H7 (cell line): Measurements from ENCODE around the gene GRB7. TPM values are rescaled to one million over a fixed set of nuclear protein-coding genes. Genes with fewer than 3 reads are reported as not detected.
"Not testable (repeated sequence)": the region's sequence is repeated elsewhere in the genome, so short reads cannot be mapped to it uniquely, and the experiment has no call there.

Experiments
- DNase-seq: peaks from one replicate; pipeline ENCODE4 v3.0.0; 2012
- H3K27me3 ChIP-seq: 2 replicates; pipeline ENCODE4 v1.6.0; 2011; ENCODE audit warnings: mild to moderate bottlenecking, low read length; ENCODE audit not compliant: control insufficient read depth, insufficient read depth
- H3K36me3 ChIP-seq: replicated peaks from 2 replicates; pipeline ENCODE4 v1.5.1; 2011; ENCODE audit warnings: low read length; ENCODE audit not compliant: control insufficient read depth, insufficient read depth
- H3K4me3 ChIP-seq: 2 replicates; pipeline ENCODE4 v1.5.1; 2011; ENCODE audit warnings: low read depth, mild to moderate bottlenecking, control low read depth, low read length, moderate library complexity; ENCODE audit not compliant: insufficient read depth
- total RNA-seq: library from RNA; depleted of rRNA; stranded (reverse); fragments of >200 nt; shearing (Covaris generic); gene quantifications from 2 replicates; pipeline ENCODE4 v1.2.3, GENCODE V29; 2014

The GRB7 gene
- total RNA-seq, 1 experiment from 2014 or later: 34.3 TPM

DNA sequence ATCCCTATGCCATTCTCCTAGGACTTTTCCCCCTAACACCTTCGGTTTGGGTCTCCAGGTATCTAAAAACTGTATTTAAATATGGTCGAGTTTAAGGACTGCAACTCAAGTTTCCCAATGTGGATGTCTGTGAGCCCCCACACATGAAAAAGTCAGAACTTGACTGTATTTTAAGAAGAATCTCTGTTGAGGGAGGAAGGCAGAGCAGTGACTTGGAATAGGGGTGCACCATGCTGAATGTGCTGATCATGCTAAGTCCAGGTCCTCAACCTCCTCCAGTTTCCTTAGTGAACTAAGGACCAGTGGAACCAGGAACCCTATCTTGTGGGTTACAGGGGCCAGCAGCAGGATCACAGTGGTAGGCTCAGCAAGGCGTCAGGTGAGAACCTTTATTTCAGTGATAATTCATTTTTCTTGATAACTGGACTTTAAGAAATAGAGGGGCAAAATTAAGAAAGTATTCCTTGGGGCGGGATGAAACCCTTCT lies 19.5 kb downstream of the GRB7 start:
- DNase-seq: no peak
- Histone ChIP-seq H3K27me3 (peaks cover 7% of the 10 kb centered on the region), H3K4me3 (no peak overlapping the region), H3K36me3 (no peaks in the 10 kb centered on the region)

DNA sequence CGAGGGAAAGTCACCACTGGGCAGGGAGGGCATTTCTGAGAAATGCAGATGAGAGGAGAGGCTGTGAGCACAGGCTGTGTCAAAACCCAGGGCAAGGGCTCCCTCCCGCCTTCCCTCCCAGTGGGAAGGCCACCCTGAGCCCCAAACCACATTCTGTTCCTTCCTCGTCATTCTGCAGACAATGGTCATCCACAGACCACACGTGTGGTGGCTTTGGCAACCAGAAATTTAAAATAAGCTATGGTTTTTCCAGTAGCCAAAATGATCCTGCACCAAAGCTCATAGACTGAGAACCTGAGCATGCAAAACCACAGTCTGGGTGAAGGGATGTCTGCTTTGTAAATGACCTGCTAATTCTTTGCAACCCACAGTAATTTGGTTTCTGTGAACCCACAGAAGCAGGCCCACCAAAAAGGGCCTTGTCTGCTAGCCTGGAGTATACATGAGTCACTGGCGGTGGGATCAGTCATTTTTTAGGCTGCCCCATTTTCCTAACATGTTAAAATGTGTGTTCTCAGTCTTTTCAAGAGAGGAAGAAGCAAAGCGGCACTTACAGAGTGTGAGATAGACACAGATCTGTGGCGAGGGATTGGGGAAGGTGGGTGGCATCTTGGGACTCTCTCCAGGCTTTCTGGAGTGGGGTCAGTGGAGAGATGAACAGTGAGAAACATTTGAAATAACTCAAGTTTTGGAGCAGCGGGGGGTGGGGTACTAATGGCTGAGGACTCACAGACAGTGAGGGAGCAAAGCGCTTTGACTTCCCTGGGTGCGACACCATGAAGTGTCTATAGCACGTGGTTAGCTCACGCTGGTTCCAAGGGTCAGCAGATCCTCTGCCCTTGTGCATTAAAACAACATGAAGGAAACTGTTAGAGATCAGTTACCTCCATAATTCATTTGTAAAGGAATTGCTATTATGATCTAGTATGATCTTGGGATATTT lies 20.5 kb downstream of the GRB7 start:
- Histone ChIP-seq H3K27me3 (peaks cover 5% of the 10 kb centered on the region), H3K4me3 (no peak overlapping the region), H3K36me3 (no peaks in the 10 kb centered on the region)
- DNase-seq: no peak

DNA sequence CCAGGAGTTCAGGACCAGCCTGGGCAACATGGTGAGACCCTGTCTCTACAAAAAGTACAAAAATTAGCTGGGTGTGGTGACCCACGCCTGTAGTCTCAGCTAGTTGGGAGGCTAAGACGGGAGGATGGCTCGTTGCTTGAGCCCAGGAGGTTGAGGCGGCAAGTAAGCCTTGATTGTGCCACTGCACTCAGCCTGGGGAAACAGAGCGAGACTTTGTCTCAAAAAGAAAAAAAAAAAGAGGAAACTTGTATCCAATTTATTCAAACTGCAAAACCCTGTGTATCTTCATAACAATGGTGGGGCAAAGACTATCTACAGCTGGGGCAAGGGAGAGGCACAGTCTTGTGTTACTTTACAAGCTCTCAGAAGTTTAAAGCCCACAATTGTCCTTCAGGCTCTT lies 21.5 kb downstream of the GRB7 start:
- H3K4me3 ChIP-seq: no peak overlapping the region
- no peak for DNase-seq

GRCh38 chr17:39761861-39762496 lies 24.2 kb downstream of the GRB7 start:
- H3K4me3 ChIP-seq: no peak overlapping the region
- no peaks in the 10 kb centered on the region for H3K27me3 ChIP-seq
- no peaks in the 10 kb centered on the region for H3K36me3 ChIP-seq
- no peak for DNase-seq

More for the DNA sequence above, 21.5 kb downstream of the GRB7 start:
- Histone ChIP-seq H3K36me3 (no peaks in the 10 kb centered on the region), H3K27me3 (peaks cover 2% of the 10 kb centered on the region; the same call in 1 of the 2 replicates)

- no peaks in the 10 kb centered on the region for H3K27me3 ChIP-seq
- H3K4me3 ChIP-seq: no peak overlapping the region
- DNase-seq: no peak
- H3K36me3 ChIP-seq: no peaks in the 10 kb centered on the region
These were observed 25.5 kb downstream of the GRB7 start for GRCh38 chr17:39763051-39763820.

DNA sequence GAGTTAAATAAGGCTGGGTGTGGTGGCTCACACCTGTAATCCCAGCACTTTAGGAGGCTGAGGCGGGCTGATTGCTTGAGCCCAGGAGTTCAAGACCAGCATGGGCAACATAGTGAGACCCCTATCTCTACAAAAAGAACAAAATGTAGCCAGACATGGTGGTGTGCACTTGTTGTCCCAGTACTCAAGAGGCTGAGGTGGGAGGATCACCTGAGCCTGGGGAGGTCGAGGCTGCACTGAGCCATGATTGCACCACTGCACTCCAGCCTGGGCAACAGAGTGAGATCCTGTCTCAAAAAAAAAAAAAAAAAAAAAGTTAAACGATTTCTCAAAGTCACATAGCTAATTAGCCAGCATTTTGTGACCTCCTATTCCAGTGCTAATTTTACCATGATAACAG lies 26.4 kb downstream of the GRB7 start:
- not testable (repeated sequence) for H3K36me3 ChIP-seq, DNase-seq, H3K27me3 ChIP-seq, H3K4me3 ChIP-seq

DNA sequence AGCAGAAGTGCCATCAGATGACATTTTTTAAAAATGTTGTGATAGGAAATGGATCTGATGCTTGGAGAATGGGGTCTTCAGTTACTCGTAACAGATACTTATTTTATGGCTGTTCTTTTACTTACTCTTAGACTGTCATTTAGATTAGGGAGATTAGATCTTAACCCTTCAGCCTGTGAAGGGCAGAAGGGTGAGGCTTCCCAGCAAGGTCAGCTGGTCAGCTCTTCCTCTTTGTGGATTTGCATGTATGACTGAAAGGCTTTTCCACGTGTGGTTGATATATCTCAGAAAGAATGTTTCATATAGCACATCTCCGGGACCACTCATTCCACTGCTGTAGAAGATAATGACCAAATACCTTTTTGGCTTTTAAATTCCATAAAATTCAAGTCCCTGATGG lies 27.4 kb downstream of the GRB7 start:
- Histone ChIP-seq H3K36me3 (no peaks in the 10 kb centered on the region), H3K27me3 (no peaks in the 10 kb centered on the region), H3K4me3 (no peak overlapping the region)
- DNase-seq: no peak

DNA sequence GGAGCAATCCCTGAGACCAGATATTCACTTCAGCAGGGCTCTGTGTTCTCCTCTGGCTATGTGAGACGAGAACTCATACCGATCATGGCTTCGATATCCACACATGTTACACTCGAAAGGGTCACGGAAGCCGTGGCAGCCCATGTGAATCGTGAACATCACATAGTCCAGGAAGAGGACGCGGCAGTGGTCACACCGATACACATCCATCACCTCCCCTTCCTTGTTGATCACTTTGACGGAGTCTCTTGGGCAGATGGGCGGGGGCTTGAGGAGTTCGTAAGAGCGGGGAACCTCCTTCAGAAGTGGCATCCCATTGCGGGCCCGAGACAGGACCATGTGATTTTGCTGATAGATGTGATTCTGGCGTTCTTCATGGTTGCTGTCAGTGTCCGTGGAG lies 28.0 kb downstream of the GRB7 start:
- no peaks in the 10 kb centered on the region for H3K27me3 ChIP-seq
- no peak overlapping the region for H3K4me3 ChIP-seq
- no peak for DNase-seq
- H3K36me3 ChIP-seq: no peaks in the 10 kb centered on the region

GRCh38 chr17:39767147-39767546 lies 29.4 kb downstream of the GRB7 start:
- Histone ChIP-seq H3K4me3 (no peak overlapping the region), H3K36me3 (no peaks in the 10 kb centered on the region), H3K27me3 (no peaks in the 10 kb centered on the region)
- DNase-seq: no peak

- no peak for DNase-seq
- Histone ChIP-seq H3K36me3 (no peaks in the 10 kb centered on the region), H3K27me3 (no peaks in the 10 kb centered on the region), H3K4me3 (no peak overlapping the region)
These were observed 32.3 kb downstream of the GRB7 start for GRCh38 chr17:39769974-39770587.

DNA sequence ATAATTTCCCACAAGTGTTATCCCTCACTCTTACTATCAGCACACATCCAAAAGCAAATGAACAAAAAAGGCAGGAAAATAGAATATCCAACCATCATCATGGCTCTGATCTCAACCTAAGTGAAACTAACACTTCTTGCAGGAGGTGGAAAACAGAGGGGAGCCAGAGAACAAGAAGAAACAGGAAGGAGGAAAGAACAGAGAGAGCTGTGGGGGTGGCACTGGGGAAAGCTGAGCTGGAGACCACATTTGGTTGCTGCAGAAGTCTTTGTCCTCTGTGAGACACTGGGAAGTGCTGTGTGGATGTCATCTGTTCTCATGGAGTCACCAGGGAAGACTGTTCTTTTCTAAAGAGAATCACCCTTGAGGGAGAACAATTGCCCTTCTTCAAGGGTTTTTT lies 34.7 kb downstream of the GRB7 start:
- no peak for DNase-seq
- H3K27me3 ChIP-seq: no peaks in the 10 kb centered on the region
- no peak overlapping the region for H3K4me3 ChIP-seq
- H3K36me3 ChIP-seq: no peaks in the 10 kb centered on the region

- H3K4me3 ChIP-seq: no peak overlapping the region
- no peaks in the 10 kb centered on the region for H3K36me3 ChIP-seq
- no peak for DNase-seq
- H3K27me3 ChIP-seq: no peaks in the 10 kb centered on the region
These were observed 35.5 kb downstream of the GRB7 start for GRCh38 chr17:39772987-39773934.

DNA sequence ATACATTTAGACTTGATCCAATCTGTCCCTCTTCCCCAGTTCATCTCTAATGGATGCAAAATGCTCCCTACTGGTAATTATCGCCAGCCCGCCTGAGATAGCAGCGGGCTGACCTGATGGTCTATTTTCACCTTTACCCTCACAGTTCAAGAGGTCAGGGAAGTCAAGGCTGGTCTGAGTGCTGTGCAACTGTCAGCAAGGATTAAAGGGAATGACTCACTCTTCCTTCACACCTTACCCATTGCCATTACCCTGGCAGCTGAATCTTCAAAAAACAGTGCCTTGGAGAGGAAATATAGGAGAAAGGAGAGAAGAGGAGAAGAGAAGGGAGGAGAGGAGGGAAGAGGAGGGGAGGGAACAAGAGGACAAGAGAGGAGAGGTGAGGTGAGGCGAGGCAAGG lies 36.3 kb downstream of the GRB7 start:
- DNase-seq: no peak
- no peaks in the 10 kb centered on the region for H3K36me3 ChIP-seq

More for the DNA sequence above, 36.3 kb downstream of the GRB7 start:
- no peaks in the 10 kb centered on the region for H3K27me3 ChIP-seq
- no peak overlapping the region for H3K4me3 ChIP-seq
